DOHH2 (cell line): ENCODE results near the gene ANKRD55.
"Not testable (repeated sequence)": the region's sequence is repeated elsewhere in the genome, so short reads cannot be mapped to it uniquely, and the experiment has no call there.

Experiments
- H3F3A ChIP-seq: fragments of 200-600 bp; sonication (generic), shearing (Covaris generic); 2 replicates; pipeline ENCODE4 v1.6.0; 2016; ENCODE audit warnings: antibody characterized with exemption, mild to moderate bottlenecking; ENCODE audit not compliant: control insufficient read depth, insufficient read depth
- H3K27ac ChIP-seq: fragments of 200-600 bp; sonication (generic); 2 replicates; pipeline ENCODE4 v1.5.1; 2014; ENCODE audit warnings: low read depth, mild to moderate bottlenecking, low read length, moderate library complexity
- H3K27me3 ChIP-seq: fragments of 200-600 bp; sonication (generic); 2 replicates; pipeline ENCODE4 v1.6.1; 2014; ENCODE audit warnings: mild to moderate bottlenecking, low read length, mixed read lengths; ENCODE audit not compliant: control insufficient read depth
- H3K36me3 ChIP-seq: fragments of 200-600 bp; sonication (generic); 2 replicates; pipeline ENCODE4 v1.6.1; 2014; ENCODE audit warnings: mild to moderate bottlenecking, low read length, moderate library complexity, mixed read lengths; ENCODE audit not compliant: control insufficient read depth
- H3K4me1 ChIP-seq: fragments of 200-600 bp; sonication (generic); 2 replicates; pipeline ENCODE4 v1.6.1; 2014; ENCODE audit warnings: mild to moderate bottlenecking, low read length, mixed read lengths; ENCODE audit not compliant: control insufficient read depth
- H3K4me2 ChIP-seq: fragments of 200-600 bp; sonication (generic); 2 replicates; pipeline ENCODE4 v1.6.0; 2014; ENCODE audit warnings: mild to moderate bottlenecking, low read length, moderate library complexity
- H3K4me3 ChIP-seq: fragments of 200-600 bp; sonication (generic); 2 replicates; pipeline ENCODE4 v1.5.1; 2014; ENCODE audit warnings: mild to moderate bottlenecking, low read length, mixed read lengths
- H3K79me2 ChIP-seq: fragments of 200-600 bp; sonication (generic); 2 replicates; pipeline ENCODE4 v1.6.1; 2014; ENCODE audit warnings: mild to moderate bottlenecking, low read length, mixed read lengths; ENCODE audit not compliant: control insufficient read depth
- H3K9me2 ChIP-seq: fragments of 200-600 bp; sonication (generic); replicated peaks from 2 replicates; pipeline ENCODE4 v1.6.1; 2014; ENCODE audit warnings: mild to moderate bottlenecking, low read length, mixed read lengths; ENCODE audit not compliant: control insufficient read depth
- H3K9me3 ChIP-seq: fragments of 200-600 bp; sonication (generic); 2 replicates; pipeline ENCODE4 v1.6.1; 2014; ENCODE audit warnings: antibody characterized with exemption, low read length, mixed read lengths; ENCODE audit not compliant: control insufficient read depth, insufficient read depth
- H4K20me1 ChIP-seq: fragments of 200-600 bp; sonication (generic); 2 replicates; pipeline ENCODE4 v1.6.0; 2014; ENCODE audit warnings: low read depth, mild to moderate bottlenecking, antibody characterized with exemption, low read length, moderate library complexity; ENCODE audit not compliant: control insufficient read depth, insufficient read depth
- EZH2phosphoT487 ChIP-seq: fragments of 200-600 bp; sonication (generic); IDR thresholded peaks from 2 replicates; pipeline ENCODE4 v1.6.1; 2017; ENCODE audit warnings: borderline replicate concordance, mild to moderate bottlenecking, antibody characterized with exemption, low read length, moderate library complexity, mixed read lengths
- TF ChIP-seq, protein P1 (sequence below): fragments of 200-600 bp; sonication (generic); IDR thresholded peaks from one replicate; pipeline ENCODE4 v1.5.1; 2014; ENCODE audit warnings: antibody characterized with exemption, mild to moderate bottlenecking, low read depth, low read length; ENCODE audit not compliant: poor library complexity, severe bottlenecking

The ANKRD55 gene

DNA sequence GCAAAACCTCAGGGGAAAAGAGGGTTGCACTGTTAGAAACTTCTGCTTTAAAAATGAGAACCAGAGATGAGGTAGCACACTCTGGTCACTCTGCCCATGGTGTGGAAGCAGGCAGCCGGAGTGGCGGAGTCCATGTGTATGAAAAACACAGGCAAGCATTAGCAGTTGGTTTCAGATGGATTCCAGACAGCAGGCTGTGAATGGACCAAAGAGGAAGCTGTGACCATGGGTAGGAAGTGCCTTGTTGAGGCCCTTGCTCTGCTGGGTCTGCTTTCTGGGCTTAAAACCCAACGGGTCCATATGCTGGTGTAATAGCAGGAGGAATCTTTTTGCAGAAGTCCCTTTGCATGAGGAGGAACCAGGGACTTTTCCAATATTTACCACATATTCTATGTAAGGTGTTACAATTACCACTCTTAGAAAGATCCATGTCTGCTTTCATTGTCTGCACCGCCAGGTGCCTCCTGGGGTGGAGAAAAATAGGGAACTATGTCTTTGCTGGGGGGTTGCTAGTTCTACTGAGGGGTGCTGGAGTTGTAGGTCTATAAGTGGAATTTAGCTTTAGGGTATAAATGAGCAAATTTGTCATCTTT lies 77.0 kb downstream of the ANKRD55 start:
- Histone ChIP-seq H3K4me1 (no peaks in the 10 kb centered on the region), H3K27ac (no peak overlapping the region), H3K4me3 (no peak overlapping the region), H3K4me2 (no peak overlapping the region), H3K36me3 (no peaks in the 10 kb centered on the region), H3K27me3 (peaks cover 1% of the 10 kb centered on the region; the same call in 1 of the 2 replicates), H3K9me3 (no peaks in the 10 kb centered on the region), H4K20me1 (no peaks in the 10 kb centered on the region), H3K9me2 (no peaks in the 10 kb centered on the region), H3F3A (no peaks in the 10 kb centered on the region), H3K79me2 (no peaks in the 10 kb centered on the region)
- TF ChIP-seq, protein P1, sequence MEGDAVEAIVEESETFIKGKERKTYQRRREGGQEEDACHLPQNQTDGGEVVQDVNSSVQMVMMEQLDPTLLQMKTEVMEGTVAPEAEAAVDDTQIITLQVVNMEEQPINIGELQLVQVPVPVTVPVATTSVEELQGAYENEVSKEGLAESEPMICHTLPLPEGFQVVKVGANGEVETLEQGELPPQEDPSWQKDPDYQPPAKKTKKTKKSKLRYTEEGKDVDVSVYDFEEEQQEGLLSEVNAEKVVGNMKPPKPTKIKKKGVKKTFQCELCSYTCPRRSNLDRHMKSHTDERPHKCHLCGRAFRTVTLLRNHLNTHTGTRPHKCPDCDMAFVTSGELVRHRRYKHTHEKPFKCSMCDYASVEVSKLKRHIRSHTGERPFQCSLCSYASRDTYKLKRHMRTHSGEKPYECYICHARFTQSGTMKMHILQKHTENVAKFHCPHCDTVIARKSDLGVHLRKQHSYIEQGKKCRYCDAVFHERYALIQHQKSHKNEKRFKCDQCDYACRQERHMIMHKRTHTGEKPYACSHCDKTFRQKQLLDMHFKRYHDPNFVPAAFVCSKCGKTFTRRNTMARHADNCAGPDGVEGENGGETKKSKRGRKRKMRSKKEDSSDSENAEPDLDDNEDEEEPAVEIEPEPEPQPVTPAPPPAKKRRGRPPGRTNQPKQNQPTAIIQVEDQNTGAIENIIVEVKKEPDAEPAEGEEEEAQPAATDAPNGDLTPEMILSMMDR = no peak
- TF ChIP-seq EZH2phosphoT487 = no peak

DNA sequence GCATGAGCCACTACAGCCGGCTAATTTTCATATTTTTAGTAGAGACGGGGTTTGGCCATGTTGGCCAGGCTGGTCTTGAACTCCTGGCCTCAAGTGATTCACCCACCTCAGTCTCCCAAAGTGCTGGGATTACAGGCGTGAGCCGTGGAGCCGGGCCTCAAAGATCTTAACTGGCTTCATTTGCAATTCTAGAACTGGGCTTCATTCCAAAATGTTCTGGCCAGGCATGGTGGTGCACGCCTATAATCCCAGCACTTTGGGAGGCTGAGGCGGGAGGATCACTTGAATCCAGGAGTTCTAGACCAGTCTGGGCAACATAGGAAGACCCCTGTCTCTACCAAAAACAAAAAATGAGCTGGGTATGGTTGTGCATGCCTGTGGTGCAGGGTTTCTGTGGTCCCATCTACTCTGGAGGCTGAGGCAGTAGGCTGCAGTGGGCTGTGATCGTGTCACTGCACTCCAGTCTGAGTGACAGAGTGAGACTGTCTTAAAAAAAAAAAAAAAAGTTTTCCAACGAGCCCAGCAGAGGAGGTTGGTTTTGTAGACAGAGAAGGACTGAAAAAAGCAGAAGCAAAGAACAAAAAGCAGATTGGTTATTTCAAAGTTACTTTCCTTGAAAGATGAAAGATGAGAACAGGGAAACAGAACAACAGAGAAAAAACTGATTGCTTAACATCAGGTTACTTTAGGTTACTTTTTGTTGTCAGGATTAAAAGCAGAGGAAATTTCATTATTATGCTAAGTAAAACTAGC lies 78.2 kb downstream of the ANKRD55 start:
- no peaks in the 10 kb centered on the region for H3K9me2 ChIP-seq
- no peaks in the 10 kb centered on the region for H3K79me2 ChIP-seq
- H3K4me3 ChIP-seq = no peak overlapping the region
- no peak overlapping the region for H3K4me2 ChIP-seq
- no peaks in the 10 kb centered on the region for H3K36me3 ChIP-seq
- no peaks in the 10 kb centered on the region for H3F3A ChIP-seq
- H3K27ac ChIP-seq = no peak overlapping the region
- TF ChIP-seq EZH2phosphoT487 = no peak
- TF ChIP-seq, protein P1 = no peak
- no peaks in the 10 kb centered on the region for H3K9me3 ChIP-seq
- H4K20me1 ChIP-seq = no peaks in the 10 kb centered on the region
- no peaks in the 10 kb centered on the region for H3K27me3 ChIP-seq
- no peaks in the 10 kb centered on the region for H3K4me1 ChIP-seq

DNA sequence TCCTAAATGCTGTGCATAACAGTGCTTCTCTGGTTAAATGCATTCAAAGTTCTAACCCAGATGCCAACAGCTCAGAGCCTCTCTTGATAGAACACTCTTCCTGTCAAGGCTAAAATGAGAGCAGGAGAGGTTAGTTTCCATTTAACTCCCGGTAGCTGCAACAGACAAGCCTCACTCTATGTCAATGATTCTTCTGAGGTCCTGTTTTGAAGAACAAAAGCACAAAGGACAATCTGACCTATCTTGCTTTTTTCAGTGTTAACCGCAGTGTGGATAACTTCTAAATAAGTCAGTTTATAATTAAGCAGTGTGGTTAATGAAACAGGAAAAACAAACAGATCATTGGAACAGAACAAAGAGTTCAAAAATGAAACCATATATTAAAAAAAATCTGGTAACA lies 80.7 kb downstream of the ANKRD55 start:
- Histone ChIP-seq H3K4me2 (no peak overlapping the region), H3K9me2 (no peaks in the 10 kb centered on the region), H3F3A (no peaks in the 10 kb centered on the region), H3K27ac (no peak overlapping the region), H3K4me3 (no peak overlapping the region), H3K79me2 (no peaks in the 10 kb centered on the region), H3K4me1 (no peaks in the 10 kb centered on the region), H3K9me3 (no peaks in the 10 kb centered on the region), H4K20me1 (no peaks in the 10 kb centered on the region), H3K27me3 (peaks cover 8% of the 10 kb centered on the region; the same call in 1 of the 2 replicates), H3K36me3 (no peaks in the 10 kb centered on the region)
- TF ChIP-seq EZH2phosphoT487 = no peak
- TF ChIP-seq, protein P1 = no peak

DNA sequence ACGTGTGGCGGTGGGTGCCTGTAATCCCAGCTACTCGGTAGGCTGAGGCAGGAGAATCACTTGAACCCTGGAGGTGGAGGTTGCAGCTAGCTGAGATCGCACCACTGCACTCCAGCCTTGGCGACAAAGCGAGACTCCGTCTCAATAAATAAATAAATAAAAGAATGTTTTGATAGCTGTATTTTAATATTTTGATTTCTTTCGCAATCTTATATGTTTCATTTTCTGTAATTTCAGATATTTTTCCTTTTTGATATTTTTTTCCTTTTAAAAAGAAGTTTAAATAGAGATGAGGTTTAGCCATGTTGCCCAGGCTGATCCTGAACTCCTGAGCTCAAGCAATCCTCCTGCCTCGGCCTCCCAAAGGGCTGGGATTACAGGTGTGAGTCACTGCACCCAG lies 82.4 kb downstream of the ANKRD55 start:
- H3F3A ChIP-seq, H4K20me1 ChIP-seq, H3K4me2 ChIP-seq, H3K4me1 ChIP-seq, H3K4me3 ChIP-seq, H3K79me2 ChIP-seq, H3K9me2 ChIP-seq, H3K27ac ChIP-seq, H3K9me3 ChIP-seq, H3K36me3 ChIP-seq: not testable (repeated sequence)
- peaks cover 14% of the 10 kb centered on the region; the same call in 1 of the 2 replicates for H3K27me3 ChIP-seq
